CD14-positive monocyte (primary cell): ENCODE results near the gene BAG5. TPM values are rescaled to one million over a fixed set of nuclear protein-coding genes. Genes with fewer than 3 reads are reported as not detected.

Source experiments
- DNase-seq, 3 donors: peaks; one replicate each; pipeline ENCODE4 v3.0.0-alpha.2; 2011 to 2022
- H2AFZ ChIP-seq: 2 replicates; pipeline ENCODE4 v1.6.0; 2012; ENCODE audit warnings: mild to moderate bottlenecking, low read depth, low read length, inconsistent platforms; ENCODE audit not compliant: insufficient read depth, poor library complexity, severe bottlenecking
- H3K27ac ChIP-seq, 2 donors: 1 replicate in 1 of 2; 2 replicates in 1 of 2; pipeline ENCODE4 v1.5.1; 2012 to 2013; ENCODE audit warnings: low read length in 2 of 2, control low read depth in 1 of 2, inconsistent platforms in 1 of 2, low read depth in 1 of 2, mild to moderate bottlenecking in 1 of 2
- H3K27me3 ChIP-seq, 2 donors: one replicate each; pipeline versions ENCODE4 v1.6.0 to v1.6.1; 2011 to 2013; ENCODE audit warnings: low read length in 2 of 2; ENCODE audit not compliant: control insufficient read depth in 2 of 2, insufficient read depth in 2 of 2
- H3K36me3 ChIP-seq, 2 donors: replicated peaks in 1 of 2; 1 replicate in 1 of 2; 2 replicates in 1 of 2; pipeline versions ENCODE4 v1.5.1 to v1.6.1; 2012 to 2013; ENCODE audit warnings: low read length in 2 of 2, control low read depth in 1 of 2, inconsistent platforms in 1 of 2, mild to moderate bottlenecking in 1 of 2; ENCODE audit not compliant: insufficient read depth in 2 of 2, control insufficient read depth in 1 of 2
- H3K4me1 ChIP-seq, 2 donors: 1 replicate in 1 of 2; 2 replicates in 1 of 2; pipeline versions ENCODE4 v1.5.1 to v1.6.1; 2012 to 2013; ENCODE audit warnings: low read length in 2 of 2, control low read depth in 1 of 2, inconsistent platforms in 1 of 2, mild to moderate bottlenecking in 1 of 2, moderate library complexity in 1 of 2; ENCODE audit not compliant: insufficient read depth in 2 of 2, control insufficient read depth in 1 of 2
- H3K4me2 ChIP-seq: replicated peaks from 2 replicates; pipeline ENCODE3; 2012; ENCODE audit warnings: low read length, moderate library complexity, mild to moderate bottlenecking; ENCODE audit not compliant: poor library complexity, severe bottlenecking; ENCODE audit errors: extremely low read depth
- H3K4me3 ChIP-seq, 3 experiments: fragments of 200-600 bp in 1 of 3; sonication (generic) in 1 of 3; replicated peaks in 1 of 3; 1 replicate in 2 of 3; 2 replicates in 1 of 3; pipeline ENCODE4 v1.5.1; 2011 to 2013; ENCODE audit warnings: low read length in 3 of 3, mild to moderate bottlenecking in 3 of 3, control low read depth in 2 of 3, low read depth in 2 of 3, inconsistent platforms in 1 of 3, moderate library complexity in 1 of 3
- H3K79me2 ChIP-seq: 2 replicates; pipeline ENCODE4 v1.6.0; 2012; ENCODE audit warnings: mild to moderate bottlenecking, control low read depth, inconsistent platforms, low read length, moderate library complexity; ENCODE audit not compliant: insufficient read depth
- H3K9ac ChIP-seq: 2 replicates; pipeline ENCODE4 v1.6.0; 2017; ENCODE audit warnings: low read length, mild to moderate bottlenecking; ENCODE audit not compliant: insufficient read depth, poor library complexity, severe bottlenecking
- H3K9me3 ChIP-seq, 2 donors: replicated peaks in 1 of 2; 1 replicate in 1 of 2; 2 replicates in 1 of 2; pipeline versions ENCODE4 v1.5.1 to v1.6.1; 2012 to 2013; ENCODE audit warnings: low read length in 2 of 2, control low read depth in 1 of 2; ENCODE audit not compliant: control insufficient read depth in 1 of 2, insufficient read depth in 1 of 2
- H4K20me1 ChIP-seq: 2 replicates; pipeline ENCODE4 v1.6.0; 2012; ENCODE audit warnings: mild to moderate bottlenecking, low read length, control low read depth, moderate library complexity; ENCODE audit not compliant: insufficient read depth
- H3K27ac Mint-ChIP-seq, 7 donors: one replicate each; pipeline ENCODE4 v1.8.0; 2020; ENCODE audit warnings: mild to moderate bottlenecking in 7 of 7, mixed read lengths in 7 of 7, moderate library complexity in 6 of 7, inconsistent platforms in 2 of 7
- H3K27me3 Mint-ChIP-seq, 3 donors: one replicate each; pipeline ENCODE4 v1.8.0; 2021 to 2022; ENCODE audit warnings: low read depth in 3 of 3, mild to moderate bottlenecking in 3 of 3, mixed read lengths in 3 of 3, moderate library complexity in 3 of 3, inconsistent platforms in 1 of 3
- H3K36me3 Mint-ChIP-seq, 2 donors: one replicate each; pipeline ENCODE4 v1.8.0; 2020; ENCODE audit warnings: mixed read lengths in 2 of 2, inconsistent platforms in 1 of 2, mild to moderate bottlenecking in 1 of 2
- H3K4me1 Mint-ChIP-seq: one replicate; pipeline ENCODE4 v1.8.0; 2020; ENCODE audit warnings: mild to moderate bottlenecking, mixed read lengths
- H3K4me3 Mint-ChIP-seq, 2 donors: one replicate each; pipeline ENCODE4 v1.8.0; 2020; ENCODE audit warnings: mild to moderate bottlenecking in 2 of 2, mixed read lengths in 2 of 2, moderate library complexity in 1 of 2
- H3K9me3 Mint-ChIP-seq, 7 donors: one replicate each; pipeline ENCODE4 v1.8.0; 2020 to 2022; ENCODE audit warnings: mixed read lengths in 7 of 7, mild to moderate bottlenecking in 6 of 7, moderate library complexity in 6 of 7, inconsistent platforms in 2 of 7
- CTCF ChIP-seq: fragments of 200-600 bp; IDR thresholded peaks from one replicate; pipeline ENCODE4 v1.8.0; 2022; ENCODE audit warnings: antibody characterized with exemption, mild to moderate bottlenecking
- WGBS: methylation state at CpG from one replicate; pipeline ENCODE4 v1.1.5; 2013; ENCODE audit warnings: missing lambda C conversion rate; ENCODE audit not compliant: insufficient coverage; 5-methylcytosine and 5-hydroxymethylcytosine counted together
- intact Hi-C, 2 donors: fragments of 100-400 bp; cut with micrococcal nuclease; formaldehyde crosslinking; loops; one replicate each; pipeline versions ENCODE4 v1.15.0 to v1.15.1; 2023
- polyA plus RNA-seq, 3 donors: library from polyadenylated mRNA; depleted of rRNA in 1 of 3; unstranded in 2 of 3; stranded (reverse) in 1 of 3; fragments of 300-500 nt in 2 of 3; fragments of >200 nt in 1 of 3; fragmentation: Illumina TruSeq in 2 of 3; gene quantifications; 1 replicate in 2 of 3; 2 replicates in 1 of 3; pipeline ENCODE4 v1.2.3, GENCODE V29; 2012 to 2021

BAG5 gene
- polyA plus RNA-seq, 3 donors = 4.7 to 33.1 (median 30.1) TPM

- no peak overlapping the region for H3K4me3 ChIP-seq
- Mint-ChIP-seq H3K4me1 (peaks cover 2% of the 10 kb centered on the region), H3K27me3 (peaks cover 3 to 31% (median 6%) of the 10 kb centered on the region in 3 donors), H3K27ac (peak overlapping the region in 1 of 7 donors; percentile 50), H3K4me3 (no peak overlapping the region), H3K36me3 (peaks cover 5 to 17% of the 10 kb centered on the region in 2 donors), H3K9me3 (no peaks in the 10 kb centered on the region)
- no peaks in the 10 kb centered on the region for H3K9me3 ChIP-seq
- H3K27me3 ChIP-seq = peaks cover 0 to 5% of the 10 kb centered on the region in 2 donors
- no peaks in the 10 kb centered on the region for H3K4me1 ChIP-seq
- no peak overlapping the region for H2AFZ ChIP-seq
- H3K9ac ChIP-seq = no peak overlapping the region
- peaks cover under 1% of the 10 kb centered on the region for H3K79me2 ChIP-seq
- H4K20me1 ChIP-seq = peaks cover 5% of the 10 kb centered on the region
- no peak overlapping the region for H3K27ac ChIP-seq
- no peak for TF ChIP-seq CTCF
- peaks cover 8 to 30% of the 10 kb centered on the region in 2 donors for H3K36me3 ChIP-seq
- no peak overlapping the region for H3K4me2 ChIP-seq
- WGBS = 94% methylated on average over 10 of the region's 11 CpGs
- DNase-seq = no peak
- intact Hi-C loops = no loop called here
These were observed 26.4 kb downstream of the BAG5 start for GRCh38 chr14:103535891-103536565.

GRCh38 chr14:103535081-103535890 is 27.2 kb downstream of the BAG5 start:
- Histone ChIP-seq H2AFZ (no peak overlapping the region), H4K20me1 (peaks cover 6% of the 10 kb centered on the region), H3K27me3 (peaks cover 0 to 5% of the 10 kb centered on the region in 2 donors), H3K27ac (no peak overlapping the region), H3K9ac (no peak overlapping the region), H3K9me3 (no peaks in the 10 kb centered on the region), H3K4me3 (no peak overlapping the region), H3K79me2 (peaks cover 8% of the 10 kb centered on the region), H3K36me3 (peaks cover 8 to 30% of the 10 kb centered on the region in 2 donors), H3K4me1 (peaks cover under 1 to 2% of the 10 kb centered on the region in 2 donors), H3K4me2 (no peak overlapping the region)
- Mint-ChIP-seq H3K27ac (peak overlapping the region in 1 of 7 donors; percentile 18), H3K4me1 (peaks cover 4% of the 10 kb centered on the region), H3K36me3 (peaks cover 5 to 21% of the 10 kb centered on the region in 2 donors), H3K27me3 (peaks cover 3 to 24% (median 6%) of the 10 kb centered on the region in 3 donors), H3K4me3 (no peak overlapping the region), H3K9me3 (no peaks in the 10 kb centered on the region)
- intact Hi-C loops = no loop called here
- 92% methylated on average over 13 of the region's 21 CpGs for WGBS
- no peak for TF ChIP-seq CTCF
- DNase-seq = no peak
